NCI-H2171 (cell line): ENCODE results near the gene FSCN2.
A peak's percentile ranks its signal among the peaks of the same experiment; 100 is the strongest.

Experiments used
- DNase-seq: peaks from one replicate; lab custom pipeline; 2025; lab: John Stamatoyannopoulos, UW

The FSCN2 gene, protein sequence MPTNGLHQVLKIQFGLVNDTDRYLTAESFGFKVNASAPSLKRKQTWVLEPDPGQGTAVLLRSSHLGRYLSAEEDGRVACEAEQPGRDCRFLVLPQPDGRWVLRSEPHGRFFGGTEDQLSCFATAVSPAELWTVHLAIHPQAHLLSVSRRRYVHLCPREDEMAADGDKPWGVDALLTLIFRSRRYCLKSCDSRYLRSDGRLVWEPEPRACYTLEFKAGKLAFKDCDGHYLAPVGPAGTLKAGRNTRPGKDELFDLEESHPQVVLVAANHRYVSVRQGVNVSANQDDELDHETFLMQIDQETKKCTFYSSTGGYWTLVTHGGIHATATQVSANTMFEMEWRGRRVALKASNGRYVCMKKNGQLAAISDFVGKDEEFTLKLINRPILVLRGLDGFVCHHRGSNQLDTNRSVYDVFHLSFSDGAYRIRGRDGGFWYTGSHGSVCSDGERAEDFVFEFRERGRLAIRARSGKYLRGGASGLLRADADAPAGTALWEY

DNA sequence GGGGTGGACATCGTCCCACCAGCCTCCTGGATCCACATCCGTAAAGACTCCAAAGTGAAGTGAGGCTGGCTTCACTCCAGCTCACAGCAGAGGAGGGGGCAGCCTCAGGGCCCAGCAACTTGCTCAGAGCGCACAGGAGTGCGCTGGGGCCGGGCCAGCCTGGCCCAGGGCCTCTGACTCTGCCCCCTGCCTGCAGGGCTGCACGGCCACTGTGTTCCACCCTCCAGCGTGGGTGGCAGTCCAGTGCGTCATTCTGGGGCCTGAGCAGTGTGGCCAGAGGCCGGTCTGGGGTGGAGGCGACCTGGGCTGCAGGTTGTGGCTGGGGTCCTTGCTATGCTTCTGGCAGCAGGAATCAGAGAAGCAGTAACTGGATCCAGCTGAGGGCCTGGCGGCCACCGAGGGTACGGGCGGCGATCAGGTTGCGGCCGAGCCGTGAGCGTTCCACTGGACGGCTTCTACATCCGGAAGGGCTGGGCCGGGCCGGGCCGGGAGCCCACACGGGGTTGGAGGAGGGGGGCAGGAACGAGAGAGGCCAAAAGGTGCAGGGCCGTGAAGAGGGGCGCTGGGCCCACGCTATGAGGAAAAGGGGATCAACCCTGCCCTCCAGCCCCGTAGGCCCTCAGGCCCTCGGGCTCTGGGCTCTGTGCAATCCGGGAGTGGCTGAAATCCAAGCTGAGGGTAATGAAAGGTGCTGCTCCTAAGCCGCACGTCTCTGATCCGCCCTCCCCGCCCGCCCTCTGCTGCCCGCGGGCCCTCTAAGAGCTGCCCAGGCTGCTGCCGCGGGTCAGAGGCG lies at the start of gene FSCN2:
Gene FSCN2, plus strand, starts transcription at position 787 of the 793 bp plus-strand sequence. CDS start 155 bp downstream, outside the sequence.
- DNase-seq = no peak

DNA sequence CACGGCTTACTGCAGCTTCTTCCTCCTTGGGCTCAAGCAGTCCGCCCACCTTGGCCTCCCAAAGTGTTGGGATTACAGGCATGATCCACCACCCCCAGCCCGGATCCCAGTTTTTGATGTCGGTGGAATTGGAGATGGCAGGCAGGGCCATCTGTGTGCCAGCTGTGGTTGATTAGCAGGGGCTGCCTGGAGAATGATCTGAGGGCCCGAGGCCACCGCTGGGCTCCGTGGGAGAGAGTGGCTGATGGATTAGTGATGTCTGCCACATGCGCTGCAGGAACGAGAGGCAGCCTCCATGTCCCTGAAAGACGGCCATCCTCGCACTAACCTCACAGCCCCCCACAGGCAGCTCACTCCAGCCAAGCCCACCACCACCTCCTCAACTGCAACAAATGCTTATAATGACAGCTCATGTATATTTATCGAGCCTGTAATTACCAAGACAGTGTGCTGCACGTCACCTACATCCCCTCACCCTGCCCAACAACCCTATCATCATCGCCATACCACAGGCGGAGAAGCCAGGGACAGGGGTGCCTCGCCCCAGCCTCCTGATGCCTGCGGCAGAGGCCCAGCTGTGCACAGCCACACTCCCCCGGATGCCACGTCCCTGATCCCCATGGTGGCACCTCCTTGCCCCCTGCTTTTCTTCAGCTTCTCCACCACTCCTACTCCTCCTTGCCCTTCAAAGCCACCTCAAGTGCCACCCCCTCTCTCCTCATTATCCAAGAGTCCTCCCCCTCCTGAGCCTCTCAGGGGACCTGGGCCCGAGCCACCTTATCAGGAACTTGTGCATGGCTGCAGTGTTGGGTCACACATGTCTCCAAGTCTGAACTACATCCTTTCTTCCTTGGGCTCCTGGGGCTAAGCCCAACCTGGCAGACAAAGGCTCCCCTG lies 48.8 kb upstream of the FSCN2 start:
- DNase-seq = peak; percentile 26

DNA sequence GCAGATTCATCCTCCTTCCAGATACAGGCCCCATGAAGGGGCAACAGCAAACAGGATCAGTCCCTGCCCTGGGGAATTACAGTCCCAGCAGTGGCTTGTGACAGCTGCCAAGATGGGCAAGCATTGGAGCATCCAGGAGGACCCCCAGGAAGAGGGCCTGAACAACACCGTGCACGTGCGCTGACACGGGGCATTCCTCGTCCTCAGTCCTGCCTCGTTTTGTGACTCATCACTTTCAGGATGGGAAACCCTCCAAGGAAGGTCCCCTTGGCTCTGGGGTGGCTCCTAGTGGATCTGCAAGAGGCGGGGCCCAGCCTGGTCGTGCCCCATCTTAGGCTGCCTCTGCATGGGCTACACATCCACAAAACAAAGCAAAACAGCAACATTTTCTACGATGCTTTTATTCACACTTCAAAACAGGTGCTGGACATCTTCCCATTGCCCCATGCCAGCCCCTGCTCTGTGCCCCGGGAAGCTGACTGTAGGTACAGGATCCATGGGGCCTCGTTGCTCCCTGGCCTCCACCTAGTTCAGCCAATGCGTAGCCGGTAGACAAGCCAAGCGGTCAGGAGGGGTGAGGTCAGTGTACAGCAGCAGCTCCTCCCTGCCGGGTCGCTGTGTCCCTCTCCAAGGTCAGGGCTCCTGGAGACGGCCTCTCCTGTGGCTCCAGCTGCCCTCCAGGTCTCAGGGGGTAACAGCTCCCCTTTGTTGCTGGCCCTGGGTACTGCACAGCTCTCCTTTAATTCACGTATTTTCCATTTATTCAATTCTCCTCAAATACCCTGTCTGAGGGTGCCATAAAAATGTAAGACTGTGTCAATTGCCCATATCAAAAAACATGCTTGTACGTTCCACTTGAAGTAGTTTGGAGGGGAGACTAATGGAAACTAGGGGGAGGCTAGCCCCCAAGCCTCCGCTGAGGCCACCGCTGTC lies 47.8 kb upstream of the FSCN2 start:
- no peak for DNase-seq

DNA sequence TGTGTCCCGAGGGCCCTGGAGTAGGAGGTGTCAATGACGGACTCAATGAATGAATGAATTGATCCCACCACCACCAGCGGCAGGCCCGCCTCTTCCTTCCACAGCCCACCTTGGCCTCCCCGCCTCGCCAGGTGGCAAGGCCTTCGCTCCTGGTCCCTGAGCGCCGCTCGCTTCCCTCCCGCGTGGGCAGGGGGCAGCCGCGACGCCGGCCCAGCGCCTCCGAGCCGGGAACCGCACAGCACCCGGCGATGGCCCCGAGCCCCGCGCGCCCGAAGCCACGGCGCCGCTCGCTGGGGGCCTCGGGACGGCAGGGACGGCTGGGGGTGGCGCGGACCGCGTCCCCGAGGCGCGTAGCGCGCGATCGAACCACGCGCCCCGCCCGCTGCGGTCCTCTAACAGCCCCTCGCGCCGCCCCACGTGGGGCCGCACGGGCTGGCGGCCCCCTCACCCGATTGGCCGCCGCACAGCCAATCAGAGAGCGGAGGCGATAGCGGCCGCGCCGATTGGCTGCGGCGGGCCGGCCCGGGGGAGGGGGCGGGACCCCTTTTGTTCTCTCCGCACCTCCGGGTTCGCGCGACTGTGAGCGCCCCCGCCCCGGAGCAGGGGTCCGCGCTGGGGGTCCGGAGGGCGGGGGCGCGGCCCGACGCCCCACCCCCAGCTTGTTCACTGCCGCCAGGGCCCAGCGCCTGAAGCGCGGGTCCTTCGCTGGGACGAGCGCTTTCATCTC lies 46.9 kb upstream of the FSCN2 start:
- DNase-seq = peak; percentile 88

DNA sequence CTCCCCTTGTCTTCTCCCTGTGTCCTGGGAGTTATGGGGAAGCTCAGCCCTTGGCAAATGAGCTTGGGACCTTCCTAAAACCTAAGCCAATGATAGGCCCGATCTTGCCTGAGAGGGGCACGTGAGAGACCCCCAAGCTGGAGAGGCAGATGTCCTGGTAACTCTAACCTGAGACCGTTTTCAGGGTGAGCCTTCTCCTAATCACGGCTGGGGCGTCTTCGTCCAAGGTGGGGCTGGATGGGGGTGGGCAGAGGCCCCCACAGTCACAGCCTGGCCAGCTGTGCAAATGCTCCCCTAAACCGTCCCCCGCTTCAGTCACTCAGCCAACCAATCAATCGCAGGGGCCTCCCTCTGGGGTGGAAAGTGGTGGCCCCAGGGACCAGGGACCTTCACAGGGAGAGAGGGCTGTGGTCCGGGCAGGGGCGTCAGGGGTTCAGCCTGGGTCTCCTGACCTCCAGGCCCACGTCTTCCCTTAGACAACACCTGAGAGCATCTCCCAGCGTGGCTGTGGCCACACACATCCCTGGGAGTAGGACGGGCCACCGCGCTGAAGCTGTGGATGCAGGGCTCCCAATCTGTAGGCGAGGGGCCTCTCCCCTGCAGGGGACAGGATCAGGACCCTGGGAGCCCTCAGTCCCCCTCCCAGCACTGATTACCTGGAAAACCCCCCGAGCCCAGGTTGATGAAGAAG lies 46.2 kb upstream of the FSCN2 start:
- peak; percentile 67 for DNase-seq

DNA sequence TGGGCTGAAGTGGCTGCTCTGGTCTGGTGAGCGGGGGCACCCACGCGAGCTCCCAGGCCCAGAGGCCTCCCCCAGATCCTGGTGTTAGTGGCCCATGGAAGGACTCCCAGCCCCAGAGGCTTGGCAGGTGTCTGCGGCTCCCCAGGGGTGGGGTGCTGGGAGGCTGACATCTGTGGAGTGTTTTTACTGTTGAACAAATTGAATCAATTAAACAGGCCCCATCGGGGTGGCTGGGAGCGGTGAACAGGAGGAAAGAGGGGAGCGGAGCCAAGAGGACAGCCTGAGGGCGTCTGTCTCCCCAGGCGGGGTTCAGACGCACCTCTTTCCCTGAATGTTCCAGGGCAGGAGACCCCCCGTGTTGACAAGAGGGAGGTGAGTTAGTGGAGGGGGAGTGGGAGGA lies 45.5 kb upstream of the FSCN2 start:
- DNase-seq = peak; percentile 81

DNA sequence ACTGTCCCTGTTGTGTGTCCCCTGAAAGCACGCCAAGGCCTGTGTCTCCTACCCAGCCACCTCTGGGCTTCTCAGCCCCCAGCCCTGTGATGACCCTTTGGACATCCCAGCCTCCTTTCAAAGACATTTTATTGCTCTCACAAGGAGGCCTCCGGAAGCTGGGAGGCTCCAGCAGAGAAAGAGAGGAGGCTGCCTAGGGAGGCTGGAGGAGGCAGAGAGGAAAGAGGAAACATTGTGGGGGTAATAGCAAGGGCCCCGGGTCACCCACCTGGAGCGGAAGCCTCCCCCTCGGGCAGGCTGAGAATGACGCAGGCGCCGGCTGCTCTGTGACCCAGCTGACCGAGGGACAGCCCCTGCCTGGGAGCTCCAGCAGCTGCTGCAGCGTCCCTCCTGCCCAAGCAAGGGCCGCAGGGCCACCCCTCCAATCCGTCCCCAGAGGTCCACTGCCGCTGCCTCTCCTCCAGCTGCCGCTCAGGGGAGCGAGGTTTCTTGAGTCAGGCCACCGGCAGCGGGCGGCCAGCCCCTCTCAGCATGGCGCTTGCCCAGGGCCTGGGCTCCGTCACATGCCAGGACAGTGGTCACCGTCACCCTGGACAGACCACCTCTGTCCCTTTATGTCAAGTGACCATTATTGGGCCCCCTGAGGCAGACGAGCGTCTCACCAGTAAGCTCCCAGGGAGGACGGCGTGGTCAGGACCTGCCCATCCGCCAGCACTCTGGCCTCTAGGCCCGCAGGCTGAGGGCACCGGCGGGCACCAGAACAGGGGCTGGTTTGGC lies 44.9 kb upstream of the FSCN2 start:
- no peak for DNase-seq

DNA sequence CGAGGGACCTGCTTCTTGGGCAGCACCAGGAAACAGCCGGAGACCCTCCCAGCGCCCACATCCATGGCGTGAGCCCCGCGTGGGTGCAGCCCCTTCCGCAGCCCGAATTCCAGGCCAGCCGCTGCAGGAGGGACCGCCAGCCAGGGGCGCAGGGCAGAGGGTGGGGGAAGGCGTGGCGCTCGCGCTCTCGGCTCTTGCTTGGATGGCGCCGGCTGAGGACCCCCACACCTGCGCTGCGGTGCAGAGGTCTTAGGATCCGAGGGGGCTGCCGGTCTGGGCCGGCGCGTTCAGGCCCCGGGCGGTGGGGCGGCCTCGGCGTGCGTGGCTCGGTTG lies 44.3 kb upstream of the FSCN2 start:
- DNase-seq = no peak

DNA sequence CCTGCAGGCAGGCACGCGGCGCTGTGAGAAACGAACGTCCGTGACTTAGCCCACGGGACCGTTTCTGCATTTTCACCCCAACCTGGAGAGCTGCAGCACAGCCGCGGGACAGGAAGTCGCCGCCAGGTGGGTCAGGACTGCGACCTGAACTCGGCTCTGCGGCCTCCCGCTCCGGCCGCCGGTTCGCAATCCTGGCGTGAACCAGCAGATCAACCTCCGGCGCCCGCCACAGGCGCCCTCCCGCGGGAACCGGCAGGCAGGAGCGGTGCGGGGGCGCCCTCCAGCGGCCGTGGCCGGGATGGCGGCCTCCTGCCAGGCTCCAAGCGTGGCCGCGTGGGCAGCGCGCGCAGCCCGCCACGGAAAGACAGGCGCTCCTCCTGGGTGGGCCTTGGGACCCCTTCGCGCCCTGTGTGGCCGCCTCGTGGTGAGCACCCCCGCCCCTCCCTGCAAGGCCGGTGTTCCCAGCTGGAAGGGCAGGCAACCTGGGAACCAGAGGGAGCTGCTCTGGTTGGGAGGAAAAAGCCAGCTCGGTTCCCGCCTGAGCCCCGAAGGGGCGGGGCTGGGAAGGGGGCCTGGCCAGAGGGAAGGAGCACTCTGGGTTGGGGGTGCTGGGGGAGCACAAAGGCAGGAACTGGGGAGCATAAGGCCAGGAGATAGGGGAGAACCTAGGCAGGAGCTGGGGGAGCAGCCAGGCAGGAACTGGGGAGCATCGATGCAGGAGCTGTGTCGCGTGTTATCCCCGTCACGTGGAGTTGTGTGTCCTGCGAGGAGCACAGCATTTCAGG lies 43.8 kb upstream of the FSCN2 start:
- peak; percentile 79 for DNase-seq

DNA sequence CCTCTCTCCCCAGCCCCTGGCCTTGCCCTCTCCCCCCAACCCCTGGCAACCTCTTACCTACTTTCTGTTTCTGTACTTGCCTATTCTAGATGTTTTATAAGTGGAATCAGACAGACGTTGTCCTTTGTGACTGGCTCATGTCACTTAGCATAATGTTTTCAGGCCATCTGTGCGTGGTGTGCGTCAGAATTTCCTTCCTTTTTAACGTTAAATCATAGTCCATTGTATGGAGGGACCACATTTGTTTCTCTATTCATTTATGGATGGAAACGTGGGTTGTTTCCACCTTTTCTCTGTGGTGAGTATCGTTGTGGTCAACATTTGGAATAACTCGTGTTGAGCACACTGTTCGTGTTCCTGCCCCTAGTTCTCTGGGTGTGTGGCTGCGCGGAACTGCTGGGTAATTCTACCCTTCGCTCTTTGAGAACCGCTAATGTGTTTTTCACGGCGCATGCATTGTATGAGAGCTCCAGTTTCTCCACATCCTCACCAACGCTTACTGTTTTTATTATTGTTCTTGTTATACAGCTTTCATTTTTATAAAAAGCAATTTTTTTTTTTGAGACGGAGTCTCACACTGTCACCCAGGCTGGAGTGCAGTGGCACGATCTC lies 41.9 kb upstream of the FSCN2 start:
- no peak for DNase-seq

DNA sequence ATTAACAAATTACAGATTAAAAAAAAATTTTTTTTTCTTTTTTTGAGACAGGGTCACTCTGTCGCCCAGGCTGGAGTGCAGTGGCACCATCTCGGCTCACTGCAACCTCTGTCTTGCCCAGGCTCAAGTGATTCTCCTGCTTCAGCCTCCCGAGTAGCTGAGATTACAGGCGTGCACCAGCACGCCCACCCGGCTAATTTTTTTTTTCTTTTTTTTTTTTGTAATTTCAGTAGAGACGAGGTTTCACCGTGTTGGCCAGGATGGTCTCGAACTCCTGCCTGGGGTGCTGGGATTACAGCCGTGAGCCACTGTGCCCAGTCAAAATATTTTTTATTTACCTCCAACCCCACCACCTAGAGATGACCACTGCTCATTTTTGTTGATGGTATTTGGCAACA lies 41.1 kb upstream of the FSCN2 start:
- peak; percentile 56 for DNase-seq

DNA sequence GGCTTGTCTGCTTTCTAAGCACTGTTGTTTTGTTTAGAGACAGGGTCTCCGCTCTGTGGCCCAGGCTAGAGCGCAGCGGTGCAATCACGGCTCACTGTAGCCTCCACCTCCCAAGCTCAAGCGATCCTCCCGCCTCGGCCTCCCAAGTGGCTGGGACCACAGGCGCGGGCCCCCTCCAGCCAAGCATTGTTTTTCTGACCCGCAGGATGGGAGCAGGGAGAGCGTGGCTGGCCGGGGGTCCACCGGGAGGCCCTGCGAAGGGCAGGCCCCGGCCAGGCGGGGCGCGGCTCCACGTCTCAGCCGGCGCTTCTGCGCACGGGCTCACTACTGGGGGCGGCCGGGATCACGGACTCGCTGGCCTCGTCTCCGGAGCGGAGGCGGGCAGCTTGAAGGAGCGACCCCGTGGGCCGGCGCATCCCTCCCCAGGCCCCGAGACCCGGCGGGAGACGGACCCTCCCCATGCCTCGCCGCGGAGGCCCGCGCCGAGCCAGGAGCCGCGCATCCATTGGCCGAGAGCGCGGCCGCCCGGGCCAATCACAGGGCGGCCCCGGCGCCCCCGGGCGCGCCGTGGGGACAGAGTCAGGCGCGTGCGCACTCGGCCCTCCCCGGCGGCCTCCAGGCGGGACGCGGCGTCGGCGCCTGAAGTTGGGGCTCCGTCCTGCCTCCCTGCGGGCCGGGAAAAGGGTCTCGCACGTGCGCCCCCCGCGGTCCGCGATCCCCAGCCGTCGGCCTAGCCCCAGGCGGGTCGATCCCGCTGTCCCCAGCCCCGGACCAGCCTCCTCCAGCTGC lies 40.5 kb upstream of the FSCN2 start:
- DNase-seq = peak; percentile 78

DNA sequence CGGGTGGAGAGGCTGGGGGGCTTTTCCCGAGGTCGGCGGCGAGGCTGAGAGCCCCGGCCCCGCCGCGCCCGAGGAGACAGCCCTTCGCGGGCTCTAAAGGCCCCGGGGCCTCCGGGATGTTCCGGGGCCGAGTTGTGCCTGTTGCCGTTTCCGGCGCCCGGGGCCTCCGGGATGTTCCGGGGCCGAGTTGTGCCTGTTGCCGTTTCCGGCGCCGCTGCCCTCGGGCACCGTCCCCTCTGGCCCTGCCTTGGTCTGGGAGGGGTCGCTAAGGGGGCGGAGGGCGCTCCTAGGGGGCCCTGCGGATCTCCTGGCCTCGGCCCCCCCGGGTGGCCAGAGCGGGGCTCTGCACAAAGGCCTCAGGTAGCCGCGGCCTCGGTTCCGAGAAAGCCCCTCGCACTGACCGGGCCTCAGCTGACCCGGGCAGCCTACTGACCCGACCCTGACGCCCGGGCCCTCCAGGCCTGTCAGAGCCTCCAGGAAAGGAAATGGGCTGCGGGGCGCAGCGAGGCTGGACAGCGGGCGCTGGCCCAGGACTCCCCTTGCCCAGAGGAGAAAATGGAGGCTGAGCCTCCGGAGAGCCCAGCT lies 39.8 kb upstream of the FSCN2 start:
- DNase-seq = no peak

DNA sequence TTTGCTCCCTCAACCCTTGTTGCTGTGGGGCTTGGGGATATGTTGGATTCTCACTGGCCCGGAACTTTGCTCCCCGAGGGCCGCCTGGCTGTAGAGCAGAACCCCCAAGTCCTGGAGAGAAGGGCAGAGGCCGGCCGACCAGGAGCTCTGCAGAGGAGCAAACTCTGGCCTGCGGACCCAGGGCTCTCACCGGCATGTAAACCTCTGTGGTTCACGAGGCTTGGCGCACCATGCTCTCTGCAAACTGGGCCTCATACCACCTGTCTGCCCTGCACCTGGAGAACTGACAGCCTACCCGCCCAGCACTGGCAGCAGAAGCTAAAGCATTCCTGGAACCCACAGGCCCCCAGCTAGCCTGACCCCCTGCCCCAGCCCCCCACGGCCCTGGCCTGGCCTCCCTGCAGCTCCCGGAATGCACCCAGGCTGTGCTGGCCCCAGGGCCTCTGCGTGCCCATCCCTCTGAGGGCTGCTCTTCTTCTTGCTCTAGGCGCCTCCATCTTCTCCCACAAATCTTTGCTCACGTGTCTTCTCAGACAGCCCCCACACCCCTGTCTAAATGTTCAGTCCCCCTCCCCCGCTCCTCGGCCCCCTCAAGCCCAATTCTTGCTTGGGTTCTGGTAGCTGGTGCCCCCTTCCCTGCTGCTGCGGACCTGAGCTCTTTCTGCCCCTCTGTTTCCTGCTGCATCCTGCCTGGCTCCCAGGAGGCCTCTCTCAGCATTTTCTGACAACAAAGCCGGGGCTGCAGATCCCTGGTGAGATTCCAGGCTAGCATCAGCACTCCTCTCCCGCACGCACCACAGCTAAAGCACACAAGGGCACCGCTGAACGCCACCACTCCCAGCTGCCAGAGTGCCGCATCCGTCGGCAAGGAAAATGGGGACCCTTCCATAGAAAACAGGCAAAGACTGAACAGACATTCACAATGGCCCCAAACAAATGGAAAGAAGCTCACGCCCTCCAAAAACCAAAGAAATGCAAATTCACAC lies 38.9 kb upstream of the FSCN2 start:
- peak; percentile 66 for DNase-seq
